Measurements from ENCODE around the gene TMEM217.

Gene TMEM217

DNA sequence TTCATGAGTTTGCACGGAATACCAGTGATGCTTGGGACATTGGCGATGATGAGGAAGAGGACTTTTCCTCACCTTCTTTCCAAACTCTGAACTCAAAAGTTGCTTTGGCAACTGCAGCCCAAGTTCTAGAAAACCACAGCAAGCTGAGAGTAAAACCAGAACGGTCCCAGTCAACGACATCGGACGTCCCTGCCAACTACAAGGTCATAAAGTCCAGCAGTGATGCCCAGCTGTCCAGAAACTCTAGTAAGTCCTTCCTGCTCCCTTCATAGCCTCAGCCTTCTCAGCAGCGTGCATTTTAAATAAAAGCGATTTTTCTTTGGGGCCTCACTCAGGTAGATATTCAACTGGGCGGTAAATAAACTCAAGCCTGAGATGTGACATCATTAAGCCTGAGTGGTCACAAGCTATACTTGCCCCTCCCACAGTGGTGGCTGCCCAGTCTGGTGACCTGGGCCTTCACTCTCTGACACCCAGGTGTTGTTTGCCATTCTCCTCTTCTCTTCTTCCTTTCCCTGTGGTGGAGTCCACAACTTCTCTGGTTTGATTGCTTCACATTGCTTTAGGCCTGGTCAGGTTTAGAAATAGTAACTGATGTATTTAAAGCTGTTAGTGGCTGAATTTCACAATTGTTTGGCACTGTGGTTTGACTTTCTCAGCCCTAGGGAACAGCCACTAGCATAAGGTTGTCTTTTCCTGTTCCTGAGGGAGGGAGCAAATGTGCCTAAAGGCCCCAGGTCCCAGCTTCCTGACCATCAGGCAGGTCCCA is 21.6 kb upstream of the TMEM217 start:
- no peak for DNase-seq (ENCODE audit: low spot score)

DNA sequence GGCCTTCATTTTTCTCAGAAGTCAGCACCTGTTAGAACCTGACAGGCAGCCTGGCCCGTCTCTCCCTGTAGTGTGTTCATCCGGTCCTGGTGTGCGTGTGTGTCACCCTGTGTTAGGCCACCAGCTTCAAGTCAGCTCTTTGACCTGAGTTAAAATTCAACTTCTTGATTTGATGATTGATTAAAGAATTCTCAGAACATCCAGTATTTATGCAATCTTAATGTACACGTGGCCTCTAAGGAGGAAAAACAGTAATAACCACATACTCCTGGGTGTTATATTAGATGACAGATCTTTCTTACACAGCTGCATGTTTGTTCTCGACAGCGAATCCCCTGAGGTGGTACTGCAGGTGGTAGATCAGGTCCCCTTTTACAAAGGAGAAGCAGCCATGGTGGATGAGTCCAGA is 19.1 kb upstream of the TMEM217 start:
- no peak for DNase-seq (ENCODE audit: low spot score)

DNA sequence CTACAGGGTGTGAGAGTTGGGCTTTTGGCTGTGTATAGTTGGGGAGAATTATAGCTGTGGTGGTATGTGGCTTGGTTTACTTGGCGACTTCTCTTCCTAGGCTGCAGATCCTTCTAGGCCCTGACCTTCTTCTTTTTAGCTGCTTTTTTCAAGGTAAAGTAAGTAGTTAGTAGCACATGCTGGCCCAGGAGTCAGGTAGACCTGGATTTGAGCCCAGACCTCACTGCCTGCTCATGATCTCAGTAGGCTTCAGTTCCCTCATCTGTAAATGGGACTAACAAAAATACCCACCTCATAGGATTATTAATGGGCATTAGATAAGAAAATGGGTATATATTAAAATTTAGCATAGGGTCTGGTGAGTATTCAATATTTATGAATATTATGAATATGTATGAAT is 17.4 kb upstream of the TMEM217 start:
- DNase-seq (ENCODE audit: low spot score), result no peak

- no peak for DNase-seq (ENCODE audit: low spot score)
Measured at GRCh38 chr6:37273690-37274089, 15.7 kb upstream of the TMEM217 start.

- DNase-seq (ENCODE audit: low spot score), result no peak
Measured at GRCh38 chr6:37272834-37273566, 15.1 kb upstream of the TMEM217 start.

GRCh38 chr6:37269105-37269504 is 11.2 kb upstream of the TMEM217 start:
- DNase-seq (ENCODE audit: low spot score), result no peak

DNA sequence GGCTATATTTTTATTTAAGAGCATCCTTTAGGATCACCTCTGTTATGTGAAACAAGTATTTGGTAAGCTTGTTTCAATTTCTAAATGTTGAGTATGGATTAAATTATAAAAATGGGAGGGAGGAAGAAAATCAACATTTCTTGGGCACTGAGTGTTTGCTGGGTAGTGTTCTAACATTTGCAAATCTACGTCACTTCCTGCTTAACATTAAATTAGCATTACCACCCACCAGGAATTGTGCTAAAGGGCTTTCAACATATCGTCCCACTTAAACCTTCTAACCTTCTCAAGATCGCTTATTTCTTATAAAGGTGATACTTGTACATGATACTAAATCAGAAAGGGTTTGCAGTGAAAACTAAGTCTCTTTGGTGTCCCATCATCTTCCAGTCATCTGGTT is 7.9 kb upstream of the TMEM217 start:
- DNase-seq (ENCODE audit: low spot score), result no peak

GRCh38 chr6:37265001-37265400 is 7.1 kb upstream of the TMEM217 start:
- DNase-seq (ENCODE audit: low spot score), result no peak

DNA sequence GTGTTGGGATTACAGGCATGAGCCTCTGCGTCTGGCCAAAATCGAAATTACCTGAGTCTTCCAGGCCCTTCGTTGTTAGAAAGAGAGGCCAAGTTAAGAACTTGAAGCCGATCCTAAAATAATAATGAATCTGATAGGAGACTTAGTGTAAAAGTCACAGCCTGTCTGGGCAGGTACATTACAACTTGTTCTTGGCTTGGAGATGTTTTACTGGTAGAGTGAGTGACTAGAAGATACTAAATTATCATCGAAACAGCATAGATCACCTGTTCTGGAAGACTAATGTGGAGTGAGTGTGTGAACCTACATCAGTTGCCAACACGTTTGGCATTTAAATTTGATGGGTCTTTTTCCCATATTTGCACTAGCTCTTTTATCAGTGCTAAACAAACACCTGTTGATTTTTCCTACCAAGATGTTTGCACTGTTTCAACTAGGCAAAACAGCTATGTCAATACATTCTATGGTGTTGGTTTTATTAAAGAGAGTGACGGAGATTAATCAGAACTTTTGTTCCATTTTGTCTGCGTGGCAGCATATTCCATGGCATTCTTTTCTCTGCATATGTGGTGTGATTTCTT is 4.6 kb upstream of the TMEM217 start:
- DNase-seq (ENCODE audit: low spot score), result no peak

- no peak for DNase-seq (ENCODE audit: low spot score)
Measured at GRCh38 chr6:37261198-37261597, 3.3 kb upstream of the TMEM217 start.

DNA sequence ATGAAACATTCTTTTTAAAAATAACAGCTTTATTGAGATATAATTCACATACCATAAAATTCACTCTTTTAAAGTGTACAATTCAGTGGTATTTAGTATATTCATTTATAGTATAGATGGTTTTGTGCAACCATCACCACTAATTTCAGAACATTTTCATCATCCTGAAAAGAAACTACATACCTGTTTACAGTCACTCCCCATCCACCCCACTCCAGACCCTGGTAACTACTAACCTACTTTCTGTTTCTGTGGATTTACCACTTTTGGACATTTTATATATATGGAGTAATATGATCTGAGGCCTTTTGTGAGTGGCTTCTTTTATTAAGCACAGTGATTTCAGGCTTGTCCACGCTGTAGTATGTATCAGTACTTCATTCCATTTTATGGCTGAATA is 2.5 kb upstream of the TMEM217 start:
- no peak for DNase-seq (ENCODE audit: low spot score)

DNA sequence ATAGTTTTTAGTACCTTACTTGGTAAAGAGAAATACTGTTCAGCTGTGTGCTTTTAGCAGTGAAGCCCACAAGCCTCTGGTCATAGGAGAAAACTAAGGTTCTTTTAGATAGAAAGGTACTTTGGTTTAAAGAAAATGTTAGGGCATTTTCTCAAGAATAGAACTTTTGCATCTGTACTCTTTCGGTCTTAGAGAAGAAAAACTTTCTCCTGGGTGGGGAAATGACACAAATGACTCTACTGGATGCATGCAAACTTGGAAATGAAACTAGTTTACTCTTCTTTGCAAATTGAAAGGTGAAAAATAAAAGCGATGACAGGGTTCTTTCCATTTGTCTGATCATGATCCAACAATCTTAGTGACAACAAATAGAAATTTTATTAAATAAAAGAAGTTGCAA is 2.1 kb upstream of the TMEM217 start:
- DNase-seq (ENCODE audit: low spot score), result no peak

DNA sequence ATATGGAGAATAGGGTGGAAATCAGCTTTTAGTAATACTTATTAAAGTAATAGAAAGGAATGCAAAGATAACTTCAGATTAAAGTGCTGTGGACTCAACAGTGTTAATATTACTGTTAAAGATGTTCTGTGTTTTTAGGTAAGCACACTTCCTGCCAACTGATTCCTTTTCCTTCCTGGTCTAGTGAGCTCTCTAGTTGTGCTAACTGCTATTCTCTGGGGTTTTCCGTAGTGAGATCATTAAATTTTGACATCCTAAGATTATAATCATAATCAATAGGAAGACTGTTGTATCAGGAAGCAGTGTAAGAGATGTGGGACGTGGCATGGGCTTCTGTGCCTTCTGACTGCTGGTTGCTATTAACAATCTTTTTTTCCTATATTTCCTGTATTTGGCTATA is 1.2 kb upstream of the TMEM217 start:
- no peak for DNase-seq (ENCODE audit: low spot score)

DNA sequence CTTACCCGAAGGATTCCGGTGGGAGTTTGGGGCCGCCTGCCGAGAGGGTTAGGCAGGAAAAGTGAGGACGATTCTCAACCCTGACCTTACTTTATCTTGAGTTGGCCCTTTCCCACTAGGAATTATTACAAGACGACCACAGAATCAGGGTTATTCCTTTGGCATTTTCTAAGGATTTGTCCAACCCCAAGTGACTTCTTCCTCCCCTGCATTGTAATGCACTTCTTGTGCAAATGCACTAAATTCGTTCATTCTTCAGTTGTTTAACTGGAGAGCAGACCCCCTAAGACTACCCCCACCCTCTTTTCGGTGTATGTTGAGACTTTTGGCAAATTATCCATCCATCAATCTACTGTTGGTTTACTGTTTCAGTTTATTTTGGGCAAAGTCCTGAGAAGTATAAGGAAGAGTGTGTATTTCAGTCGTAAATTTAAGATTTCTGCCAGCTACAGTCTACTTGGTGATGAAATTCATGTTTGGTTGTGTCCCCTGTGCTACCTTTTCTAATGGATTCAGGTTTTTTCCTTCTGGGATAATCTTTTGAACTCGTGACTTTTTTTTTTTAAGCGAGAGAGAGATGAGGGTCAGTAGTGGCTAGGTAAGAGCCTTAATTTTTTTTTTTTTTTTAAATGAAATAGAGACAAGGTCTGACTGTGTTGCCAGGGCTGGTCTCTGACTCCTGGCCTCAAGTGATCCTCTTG is 611 bp upstream of the TMEM217 start:
- no peak for DNase-seq (ENCODE audit: low spot score)

DNA sequence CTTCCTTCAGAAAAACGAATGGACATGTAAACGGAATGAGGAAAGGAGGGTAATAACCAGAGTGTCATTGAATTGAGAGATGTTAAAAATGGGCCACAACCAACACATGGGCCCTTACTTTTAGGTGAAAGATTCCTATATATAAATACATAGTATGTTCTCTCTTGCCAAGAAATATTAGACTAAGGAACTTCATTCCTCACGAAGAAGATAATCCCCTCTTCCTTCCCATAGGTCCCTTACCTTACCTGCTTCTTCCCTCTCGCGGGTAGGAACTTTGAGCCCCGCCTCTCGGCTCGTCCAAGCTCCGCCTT is 667 bp downstream of the TMEM217 start:
- DNase-seq (ENCODE audit: low spot score), result no peak

DNA sequence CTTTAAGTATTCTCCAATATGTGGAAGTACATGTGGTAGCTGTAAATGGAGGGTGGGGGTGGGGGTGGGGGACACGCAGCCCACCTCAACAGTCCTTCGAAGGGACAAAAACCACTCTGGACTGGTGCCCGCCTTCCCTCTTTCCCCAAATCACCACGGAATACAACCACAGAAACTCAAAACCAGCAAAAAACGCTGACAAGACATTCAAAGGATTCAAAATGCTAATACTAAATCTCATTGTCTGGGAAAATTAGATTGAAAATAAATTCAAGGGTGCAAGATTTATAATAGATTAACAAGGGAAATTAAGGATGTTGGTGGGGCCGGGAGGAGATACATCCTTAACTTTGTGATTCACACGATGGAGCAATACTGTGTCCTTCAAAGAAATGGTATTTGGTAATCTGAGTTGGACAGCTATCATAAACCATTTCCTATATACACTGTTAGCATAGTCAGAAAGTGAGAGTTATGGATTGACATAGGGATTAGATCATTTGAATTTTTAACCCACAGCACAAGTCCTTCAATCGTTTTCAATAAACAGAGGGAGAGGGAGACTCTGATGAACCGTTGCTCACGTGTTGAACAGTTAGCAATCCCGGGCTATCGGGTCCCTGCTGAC is 1.1 kb downstream of the TMEM217 start:
- no peak for DNase-seq (ENCODE audit: low spot score)

GRCh38 chr6:37254881-37255280 is 3.1 kb downstream of the TMEM217 start:
- DNase-seq (ENCODE audit: low spot score), result no peak

GRCh38 chr6:37253486-37254007 is 4.4 kb downstream of the TMEM217 start:
- DNase-seq (ENCODE audit: low spot score), result no peak

- DNase-seq (ENCODE audit: low spot score), result no peak
Measured at GRCh38 chr6:37251211-37251780, 6.6 kb downstream of the TMEM217 start.

DNA sequence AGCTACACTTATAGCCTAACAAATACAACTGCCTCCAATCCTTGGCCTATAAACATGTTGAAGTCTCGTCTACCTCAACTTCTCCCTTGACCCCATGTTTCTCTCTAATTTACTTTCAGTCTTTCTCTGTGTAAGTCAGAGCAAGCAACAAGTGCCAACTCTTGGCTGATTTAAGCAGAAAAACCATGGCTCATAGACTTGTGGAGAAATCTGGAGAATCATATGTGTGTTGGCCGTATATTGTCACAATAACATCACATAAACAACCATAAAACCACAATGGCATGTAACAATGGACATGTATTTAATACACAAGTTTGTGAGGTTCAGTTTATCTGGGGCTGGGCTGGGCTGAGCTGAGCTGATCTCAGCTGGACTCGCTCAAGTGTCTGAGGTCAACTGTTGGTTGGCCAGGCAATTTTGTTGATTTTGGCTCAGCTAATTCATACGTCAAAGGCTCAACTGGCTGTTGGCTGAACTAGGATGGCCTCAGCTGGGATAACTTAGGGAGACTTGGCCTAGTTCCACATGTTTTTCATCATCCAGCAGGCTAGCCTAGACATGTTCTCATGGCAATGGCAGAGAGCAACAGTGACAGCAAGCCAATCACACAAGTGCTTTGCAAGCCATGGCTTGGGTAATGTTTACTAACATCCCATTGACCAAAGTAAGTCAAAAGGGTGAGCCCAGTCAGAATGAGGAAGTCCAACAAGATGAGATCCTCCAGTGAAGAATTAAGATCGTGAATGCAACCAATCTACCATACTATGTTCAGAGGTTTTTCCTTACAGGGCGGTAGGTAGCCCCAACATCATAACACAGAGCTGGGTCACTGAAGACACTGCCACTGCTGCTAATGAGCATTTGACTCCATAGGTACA is 13.3 kb downstream of the TMEM217 start:
- peak; percentile 75 for DNase-seq (ENCODE audit: low spot score)
